C1 segment of cervical spinal cord (tissue), 14 donors: ENCODE data around the gene XYLT1.

ENCODE experiments used
- DNase-seq, 14 donors: peaks; one replicate each; lab custom pipeline; 2025; lab: John Stamatoyannopoulos, UW

The XYLT1 gene

GRCh38 chr16:17397499-17397891 lies 73.3 kb downstream of the XYLT1 start:
- DNase-seq: peak in 2 of 14 donors; percentile 8 to 11

- no peak for DNase-seq
Measured at GRCh38 chr16:17396762-17397498, 73.8 kb downstream of the XYLT1 start.

GRCh38 chr16:17395849-17396480 lies 74.8 kb downstream of the XYLT1 start:
- no peak for DNase-seq

- DNase-seq: no peak
Measured at GRCh38 chr16:17392857-17393692, 77.7 kb downstream of the XYLT1 start.

- no peak for DNase-seq
Measured at GRCh38 chr16:17392127-17392856, 78.5 kb downstream of the XYLT1 start.

GRCh38 chr16:17391715-17392114 lies 79.0 kb downstream of the XYLT1 start:
- no peak for DNase-seq

GRCh38 chr16:17389384-17389783 lies 81.4 kb downstream of the XYLT1 start:
- DNase-seq: no peak

- no peak for DNase-seq
Measured at GRCh38 chr16:17387256-17387655, 83.5 kb downstream of the XYLT1 start.

GRCh38 chr16:17386229-17386628 lies 84.5 kb downstream of the XYLT1 start:
- no peak for DNase-seq

GRCh38 chr16:17384471-17384870 lies 86.3 kb downstream of the XYLT1 start:
- DNase-seq: no peak

GRCh38 chr16:17382949-17383863 lies 87.6 kb downstream of the XYLT1 start:
- DNase-seq: no peak

- no peak for DNase-seq
Measured at GRCh38 chr16:17382514-17382913, 88.2 kb downstream of the XYLT1 start.

- no peak for DNase-seq
Measured at GRCh38 chr16:17381784-17382183, 89.0 kb downstream of the XYLT1 start.

- DNase-seq: no peak
Measured at GRCh38 chr16:17380613-17381012, 90.1 kb downstream of the XYLT1 start.

GRCh38 chr16:17379121-17379571 lies 91.6 kb downstream of the XYLT1 start:
- DNase-seq: no peak

- DNase-seq: no peak
Measured at GRCh38 chr16:17377360-17378324, 93.1 kb downstream of the XYLT1 start.

- DNase-seq: no peak
Measured at GRCh38 chr16:17375461-17376304, 95.1 kb downstream of the XYLT1 start.

- DNase-seq: no peak
Measured at GRCh38 chr16:17374668-17375255, 96.0 kb downstream of the XYLT1 start.
